Body of pancreas (tissue), 4 donors: Measurements from ENCODE around the gene PRRG4. TPM values are rescaled to one million over a fixed set of nuclear protein-coding genes. Genes with fewer than 3 reads are reported as not detected.
A peak's percentile ranks its signal among the peaks of the same experiment; 100 is the strongest.

Experiments used
- ATAC-seq: fragments of 150-250 bp; one replicate; pipeline ENCODE4 v1.9.1; 2016
- DNase-seq, 4 donors: peaks; one replicate each; pipeline ENCODE4 v3.0.0-alpha.2; 2019
- H3K27ac ChIP-seq, 4 donors: fragments of 200-600 bp; sonication (generic); 1 replicate in 3 of 4; 2 replicates in 1 of 4; pipeline versions ENCODE4 v1.5.1 to v1.6.1; 2016 to 2019; ENCODE audit warnings: mild to moderate bottlenecking in 1 of 4, mixed read lengths in 1 of 4, moderate library complexity in 1 of 4
- H3K27me3 ChIP-seq, 2 donors: fragments of 200-600 bp; sonication (generic); one replicate each; pipeline ENCODE4 v1.6.0; 2016; ENCODE audit warnings: mild to moderate bottlenecking in 1 of 2
- H3K36me3 ChIP-seq, 2 donors: fragments of 200-600 bp; sonication (generic); replicated peaks in 1 of 2; 2 replicates each; pipeline ENCODE4 v1.5.1; 2016; ENCODE audit warnings: low read depth in 2 of 2; ENCODE audit not compliant: insufficient read depth in 1 of 2
- H3K4me1 ChIP-seq: fragments of 200-600 bp; sonication (generic); one replicate; pipeline ENCODE4 v1.6.0; 2016
- H3K4me3 ChIP-seq, 2 donors: fragments of 200-600 bp; sonication (generic); 1 replicate in 1 of 2; 2 replicates in 1 of 2; pipeline ENCODE4 v1.5.1; 2016 to 2019
- H3K9me3 ChIP-seq, 3 donors: fragments of 200-600 bp; sonication (generic); 1 replicate in 2 of 3; 2 replicates in 1 of 3; pipeline ENCODE4 v1.5.1; 2016
- POLR2A ChIP-seq, 3 donors: fragments of 450-650 bp; IDR thresholded peaks; one replicate each; pipeline ENCODE4 v1.6.1; 2016; ENCODE audit warnings: antibody characterized with exemption in 3 of 3, mild to moderate bottlenecking in 2 of 3
- WGBS, 2 donors: methylation state at CpG; one replicate each; pipeline ENCODE4 v1.1.5; 2017; 5-methylcytosine and 5-hydroxymethylcytosine counted together
- intact Hi-C: fragments of 100-400 bp; cut with DNase I; formaldehyde crosslinking; loops from one replicate; pipeline ENCODE4 v1.15.1; 2023
- total RNA-seq, 2 donors: library from RNA; depleted of rRNA; stranded (reverse); fragments of >200 nt; gene quantifications; one replicate each; pipeline ENCODE4 v1.1.0, GENCODE V29; 2016
- TF ChIP-seq, protein P1 (sequence below), 7 experiments: fragments of 450-650 bp in 4 of 7; fragments of 200-600 bp in 3 of 7; sonication (generic) in 3 of 7; IDR thresholded peaks; one replicate each; pipeline ENCODE4 v1.5.1; 2016 to 2019; ENCODE audit warnings: antibody characterized with exemption in 7 of 7

The PRRG4 gene
- total RNA-seq, 2 donors from 2014 or later, result 2.3 to 5.7 TPM

DNA sequence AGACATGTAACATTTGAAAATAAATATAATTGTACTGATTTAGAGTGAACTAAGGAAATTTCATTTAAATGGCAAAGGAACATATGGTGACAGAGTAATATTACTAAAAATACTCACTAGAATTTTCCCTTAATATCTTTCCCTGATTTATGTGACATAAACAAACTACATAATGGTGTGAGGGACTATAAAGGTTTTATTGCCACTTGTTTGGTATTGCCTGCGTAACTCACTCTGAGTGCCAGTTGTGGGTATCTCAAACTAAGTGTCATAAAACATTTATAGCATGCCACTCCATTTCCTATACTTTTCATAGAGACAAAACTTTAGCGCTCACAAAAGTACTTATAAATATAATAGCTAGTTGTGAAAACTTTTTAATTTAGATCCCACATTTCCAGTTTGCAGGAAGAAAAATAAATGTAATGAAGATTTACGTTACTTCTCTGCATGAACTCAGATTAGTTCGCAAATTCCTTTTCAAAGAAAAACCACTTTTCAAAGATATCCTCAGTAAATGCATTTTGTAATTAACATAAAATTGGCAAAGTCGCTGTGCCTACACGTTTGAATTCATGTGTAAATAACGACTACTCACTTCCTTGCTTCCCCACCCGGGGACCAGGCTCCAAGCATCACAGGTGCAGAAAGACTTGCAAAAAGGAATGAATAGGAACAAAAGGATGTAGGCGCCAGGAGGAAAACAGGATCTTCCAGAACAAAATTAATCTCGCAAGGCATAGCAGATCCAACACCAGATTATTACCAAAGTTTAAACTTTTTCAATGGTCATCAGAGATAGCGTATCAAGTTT, 61.3 kb downstream of the PRRG4 start:
- TF ChIP-seq POLR2A (IDR thresholded peaks at IDR 0.05), result no peak
- TF ChIP-seq, protein P1, sequence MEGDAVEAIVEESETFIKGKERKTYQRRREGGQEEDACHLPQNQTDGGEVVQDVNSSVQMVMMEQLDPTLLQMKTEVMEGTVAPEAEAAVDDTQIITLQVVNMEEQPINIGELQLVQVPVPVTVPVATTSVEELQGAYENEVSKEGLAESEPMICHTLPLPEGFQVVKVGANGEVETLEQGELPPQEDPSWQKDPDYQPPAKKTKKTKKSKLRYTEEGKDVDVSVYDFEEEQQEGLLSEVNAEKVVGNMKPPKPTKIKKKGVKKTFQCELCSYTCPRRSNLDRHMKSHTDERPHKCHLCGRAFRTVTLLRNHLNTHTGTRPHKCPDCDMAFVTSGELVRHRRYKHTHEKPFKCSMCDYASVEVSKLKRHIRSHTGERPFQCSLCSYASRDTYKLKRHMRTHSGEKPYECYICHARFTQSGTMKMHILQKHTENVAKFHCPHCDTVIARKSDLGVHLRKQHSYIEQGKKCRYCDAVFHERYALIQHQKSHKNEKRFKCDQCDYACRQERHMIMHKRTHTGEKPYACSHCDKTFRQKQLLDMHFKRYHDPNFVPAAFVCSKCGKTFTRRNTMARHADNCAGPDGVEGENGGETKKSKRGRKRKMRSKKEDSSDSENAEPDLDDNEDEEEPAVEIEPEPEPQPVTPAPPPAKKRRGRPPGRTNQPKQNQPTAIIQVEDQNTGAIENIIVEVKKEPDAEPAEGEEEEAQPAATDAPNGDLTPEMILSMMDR (IDR thresholded peaks at IDR 0.05), result no peak
- Histone ChIP-seq H3K4me3 (peak overlapping the region in 1 of 2 donors; percentile 61), H3K36me3 (no peaks in the 10 kb centered on the region), H3K27ac (peak overlapping the region in 1 of 4 donors; percentile 98), H3K4me1 (peaks cover 23% of the 10 kb centered on the region), H3K27me3 (no peaks in the 10 kb centered on the region), H3K9me3 (no peaks in the 10 kb centered on the region)
- WGBS, 2 donors, result 50 to 64% methylated on average over 11 of the region's 11 CpGs
- ATAC-seq (no peak), DNase-seq (no peak)
- intact Hi-C loops, result no loop called here

DNA sequence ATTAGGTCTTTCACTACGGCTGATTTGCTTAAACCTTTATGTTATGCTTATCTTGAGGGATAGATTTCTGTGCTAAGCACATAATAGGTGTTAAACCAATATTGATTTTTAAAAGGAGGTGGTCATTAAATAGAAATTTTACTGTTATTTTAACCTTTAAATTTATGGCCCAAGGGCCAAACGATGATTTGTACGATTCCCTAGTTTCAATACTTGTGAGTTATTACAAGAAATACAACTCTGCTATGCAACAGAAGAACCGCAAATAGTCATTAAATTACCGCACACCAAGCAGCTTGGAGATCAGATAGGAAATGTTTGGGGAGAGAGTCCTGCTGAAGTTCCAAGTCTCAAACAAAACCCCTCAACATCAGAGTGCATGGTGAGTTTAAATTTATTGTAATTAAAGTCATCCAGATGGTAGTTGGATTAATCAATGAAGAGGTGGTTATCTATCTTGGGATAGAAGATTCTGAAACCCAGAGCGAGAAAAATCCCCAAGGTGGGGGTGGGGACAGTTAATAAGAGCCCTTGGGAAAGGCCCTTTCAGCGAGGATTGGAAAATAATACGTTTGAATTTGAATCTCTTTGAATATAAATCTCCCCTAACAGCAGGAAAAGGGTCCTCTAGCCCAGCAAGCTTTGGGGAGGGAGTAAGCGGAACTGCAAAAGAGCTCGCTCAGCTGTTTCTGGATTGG, 62.1 kb downstream of the PRRG4 start:
- peak in 1 of 4 donors; percentile 27 for DNase-seq
- no peaks in the 10 kb centered on the region for H3K27me3 ChIP-seq
- H3K9me3 ChIP-seq, result no peaks in the 10 kb centered on the region
- peak overlapping the region; percentile 89 to 98 (median 96) for H3K27ac ChIP-seq
- 4 to 7% methylated on average over 10 of the region's 10 CpGs for WGBS, 2 donors
- TF ChIP-seq POLR2A (IDR thresholded peaks at IDR 0.05), result no peak
- TF ChIP-seq, protein P1 (IDR thresholded peaks at IDR 0.05), result no peak
- H3K4me1 ChIP-seq, result peaks cover 23% of the 10 kb centered on the region
- no peaks in the 10 kb centered on the region for H3K36me3 ChIP-seq
- peak overlapping the region; percentile 61 to 96 for H3K4me3 ChIP-seq
- intact Hi-C loops, result no loop called here
- ATAC-seq, result no peak

GRCh38 chr11:32892355-32893092, 62.8 kb downstream of the PRRG4 start, which contains the start of gene QSER1:
Gene QSER1 (plus strand): TSS chr11:32892811. CDS start chr11:32893126, 315 bp downstream.
- Histone ChIP-seq H3K27ac (peak within 1 kb of the TSS; percentile 89 to 98 (median 96)), H3K27me3 (no peaks in the 10 kb centered on the region), H3K4me3 (peak within 1 kb of the TSS; percentile 92 to 96), H3K36me3 (no peaks in the 10 kb centered on the region), H3K4me1 (peaks cover 23% of the 10 kb centered on the region), H3K9me3 (no peaks in the 10 kb centered on the region)
- ATAC-seq, result peak; percentile 80
- TF ChIP-seq, protein P1 (IDR thresholded peaks at IDR 0.05), result no peak
- TF ChIP-seq POLR2A (IDR thresholded peaks at IDR 0.05), result peak; percentile 73 to 81 (median 73)
- intact Hi-C loops, result no loop called here
- WGBS, 2 donors, result 0 to 1% methylated on average over 9 to 43 of the region's 91 CpGs
- peak; percentile 68 to 76 (median 70) for DNase-seq

- Histone ChIP-seq H3K27me3 (no peaks in the 10 kb centered on the region), H3K9me3 (no peaks in the 10 kb centered on the region), H3K27ac (peak overlapping the region; percentile 89 to 98 (median 96)), H3K36me3 (no peaks in the 10 kb centered on the region), H3K4me3 (peak overlapping the region; percentile 92 to 96), H3K4me1 (peaks cover 23% of the 10 kb centered on the region)
- intact Hi-C loops, result no loop called here
- no peak for DNase-seq
- WGBS, 2 donors, result 1% methylated on average over 21 of the region's 32 CpGs; no CpG with 5 or more reads in 1 of the 2 donors
- ATAC-seq, result no peak
- TF ChIP-seq, protein P1 (IDR thresholded peaks at IDR 0.05), result no peak
- no peak for TF ChIP-seq POLR2A (IDR thresholded peaks at IDR 0.05)
These were observed 63.3 kb downstream of the PRRG4 start for GRCh38 chr11:32893093-32893342.
